Progenitor cell of endocrine pancreas (in vitro differentiated cells): ENCODE data around the gene TAF11L3. TPM values are rescaled to one million over a fixed set of nuclear protein-coding genes. Genes with fewer than 3 reads are reported as not detected.
"Not testable (repeated sequence)": the region's sequence is repeated elsewhere in the genome, so short reads cannot be mapped to it uniquely, and the experiment has no call there.

Experiments
- DNase-seq: peaks from one replicate; pipeline ENCODE4 v3.0.0; 2021; ENCODE audit warnings: low spot score; ENCODE audit not compliant: unreplicated experiment
- H3K27ac Mint-ChIP-seq: 2 replicates; pipeline ENCODE4 v1.8.0; 2021; ENCODE audit warnings: mild to moderate bottlenecking, moderate library complexity, mixed read lengths
- H3K27me3 Mint-ChIP-seq: 2 replicates; pipeline ENCODE4 v1.8.0; 2021; ENCODE audit warnings: mixed read lengths
- H3K36me3 Mint-ChIP-seq: 2 replicates; pipeline ENCODE4 v1.8.0; 2022; ENCODE audit warnings: mixed read lengths; ENCODE audit not compliant: insufficient read depth
- H3K4me1 Mint-ChIP-seq: 2 replicates; pipeline ENCODE4 v1.8.0; 2021; ENCODE audit warnings: low read depth, mixed read lengths
- H3K4me3 Mint-ChIP-seq: 2 replicates; pipeline ENCODE4 v1.8.0; 2021; ENCODE audit warnings: low read depth, mild to moderate bottlenecking, moderate library complexity, mixed read lengths
- H3K9me3 Mint-ChIP-seq: 2 replicates; pipeline ENCODE4 v1.8.0; 2021; ENCODE audit warnings: low read depth, mixed read lengths
- CTCF ChIP-seq: fragments of 200-600 bp; sonication (generic); IDR thresholded peaks from one replicate; pipeline ENCODE4 v1.5.0; 2021; ENCODE audit warnings: antibody characterized with exemption, mild to moderate bottlenecking; ENCODE audit not compliant: unreplicated experiment
- long read RNA-seq: library from polyadenylated mRNA; unstranded; transcript quantifications from one replicate; pipeline ENCODE4 v2.0.0, GENCODE V29; 2020
- total RNA-seq: library from RNA; stranded (reverse); gene quantifications from 2 replicates; pipeline ENCODE4 v1.2.1, GENCODE V29; 2021

The TAF11L3 gene
- total RNA-seq: not detected in 2 replicates
- long read RNA-seq: 0 reads

- not testable (repeated sequence) for H3K27me3 Mint-ChIP-seq, H3K9me3 Mint-ChIP-seq, H3K4me3 Mint-ChIP-seq
These were observed at the start of gene TAF11L3 for GRCh38 chr5:17518067-17518466. Gene TAF11L3, plus strand, starts transcription at chr5:17518367.

DNA sequence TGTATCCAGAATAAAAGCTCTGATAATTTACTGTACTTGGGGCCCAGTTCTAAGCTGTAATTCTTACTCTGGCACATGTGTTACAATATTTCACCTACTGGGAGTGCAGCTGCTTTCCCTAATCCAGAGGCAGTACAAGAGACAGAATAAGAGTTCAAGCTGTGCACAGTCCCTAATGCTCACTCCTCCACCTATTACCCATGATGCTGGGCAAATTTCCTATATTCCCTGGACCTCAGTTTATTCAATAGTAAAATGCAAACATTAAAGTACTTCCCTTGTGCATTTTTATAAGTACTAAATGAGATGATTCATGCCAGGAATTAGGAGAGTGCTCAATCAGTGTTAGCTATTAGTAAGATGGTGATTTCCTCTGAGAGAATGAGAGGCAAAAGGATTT, 48.1 kb upstream of the TAF11L3 start:
- Mint-ChIP-seq H3K4me3 (no peak overlapping the region), H3K4me1 (no peaks in the 10 kb centered on the region), H3K36me3 (no peaks in the 10 kb centered on the region), H3K27me3 (no peaks in the 10 kb centered on the region), H3K9me3 (no peaks in the 10 kb centered on the region), H3K27ac (no peak overlapping the region)
- no peak for DNase-seq
- TF ChIP-seq CTCF: no peak

More at GRCh38 chr5:17518067-17518466, at the start of gene TAF11L3:
- H3K4me1 Mint-ChIP-seq, H3K36me3 Mint-ChIP-seq, H3K27ac Mint-ChIP-seq, DNase-seq: not testable (repeated sequence)

DNA sequence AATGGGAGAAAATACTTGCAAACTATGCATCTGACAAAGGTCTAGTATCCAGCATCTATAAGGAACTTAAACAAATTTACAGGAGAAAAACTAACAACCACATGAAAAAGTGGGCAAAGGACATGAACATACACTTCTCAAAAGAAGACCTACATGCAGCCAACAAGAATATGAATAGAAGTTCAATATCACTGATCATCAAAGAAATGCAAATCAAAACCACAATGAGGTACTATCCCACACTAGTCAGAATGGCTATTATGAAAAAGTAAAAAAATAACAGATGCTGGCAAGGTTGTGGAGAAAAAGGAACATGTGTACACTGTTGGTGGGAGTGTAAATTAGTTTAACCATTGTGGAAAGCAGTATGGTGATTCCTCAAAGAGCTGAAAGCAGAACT, 43.1 kb upstream of the TAF11L3 start:
- not testable (repeated sequence) for H3K27me3 Mint-ChIP-seq, H3K4me1 Mint-ChIP-seq, DNase-seq, H3K9me3 Mint-ChIP-seq, H3K36me3 Mint-ChIP-seq, H3K4me3 Mint-ChIP-seq, H3K27ac Mint-ChIP-seq

DNA sequence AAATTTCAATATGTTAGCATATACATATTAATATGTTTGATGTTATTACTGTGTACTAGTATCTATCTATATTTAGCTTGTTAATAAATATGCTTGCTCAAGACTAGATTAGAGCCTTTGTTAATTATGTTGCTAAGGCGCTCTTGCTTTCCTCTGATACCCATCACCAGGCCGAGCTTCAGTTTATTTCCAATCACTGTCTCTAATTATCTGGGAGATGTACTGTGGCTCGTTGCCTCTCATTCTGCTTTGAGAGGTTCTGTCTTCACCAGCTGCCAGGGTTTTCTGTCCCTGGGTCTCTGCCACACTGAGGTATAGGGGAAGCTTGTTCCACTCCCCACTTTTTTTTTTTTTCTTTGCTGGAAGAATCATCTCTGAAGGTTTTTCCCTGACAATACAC, 41.1 kb upstream of the TAF11L3 start:
- Mint-ChIP-seq H3K27ac (no peak overlapping the region), H3K9me3 (no peaks in the 10 kb centered on the region), H3K27me3 (no peaks in the 10 kb centered on the region), H3K4me1 (peaks cover 2% of the 10 kb centered on the region), H3K4me3 (no peak overlapping the region), H3K36me3 (no peaks in the 10 kb centered on the region)
- DNase-seq: no peak
- no peak for TF ChIP-seq CTCF

GRCh38 chr5:17477573-17478265, 40.4 kb upstream of the TAF11L3 start:
- Mint-ChIP-seq H3K4me3 (no peak overlapping the region), H3K27me3 (no peaks in the 10 kb centered on the region), H3K4me1 (peaks cover 2% of the 10 kb centered on the region), H3K9me3 (no peaks in the 10 kb centered on the region), H3K27ac (no peak overlapping the region), H3K36me3 (no peaks in the 10 kb centered on the region)
- no peak for DNase-seq
- no peak for TF ChIP-seq CTCF

- no peaks in the 10 kb centered on the region for H3K27me3 Mint-ChIP-seq
- H3K4me3 Mint-ChIP-seq: no peak overlapping the region
- H3K27ac Mint-ChIP-seq: no peak overlapping the region
- TF ChIP-seq CTCF: no peak
- H3K36me3 Mint-ChIP-seq: no peaks in the 10 kb centered on the region
- no peak for DNase-seq
- H3K9me3 Mint-ChIP-seq: no peaks in the 10 kb centered on the region
- peaks cover 2% of the 10 kb centered on the region for H3K4me1 Mint-ChIP-seq
These were observed 36.8 kb upstream of the TAF11L3 start for GRCh38 chr5:17481378-17481777.
